MM.1S (cell line): ENCODE results near the gene IGFL1.

Experiments
- EZH2 ChIP-seq: fragments of 300-600 bp; sonication (generic); optimal IDR thresholded peaks from 2 replicates; pipeline ENCODE3; 2017; ENCODE audit warnings: low read depth, mild to moderate bottlenecking, antibody characterized with exemption, low read length, mixed read lengths
- TF ChIP-seq, protein P1 (sequence below): fragments of 300-600 bp; sonication (generic); IDR thresholded peaks from 2 replicates; pipeline ENCODE4 v1.5.1; 2016; ENCODE audit warnings: antibody characterized with exemption, low read length, mixed read lengths

- TF ChIP-seq, protein P1, sequence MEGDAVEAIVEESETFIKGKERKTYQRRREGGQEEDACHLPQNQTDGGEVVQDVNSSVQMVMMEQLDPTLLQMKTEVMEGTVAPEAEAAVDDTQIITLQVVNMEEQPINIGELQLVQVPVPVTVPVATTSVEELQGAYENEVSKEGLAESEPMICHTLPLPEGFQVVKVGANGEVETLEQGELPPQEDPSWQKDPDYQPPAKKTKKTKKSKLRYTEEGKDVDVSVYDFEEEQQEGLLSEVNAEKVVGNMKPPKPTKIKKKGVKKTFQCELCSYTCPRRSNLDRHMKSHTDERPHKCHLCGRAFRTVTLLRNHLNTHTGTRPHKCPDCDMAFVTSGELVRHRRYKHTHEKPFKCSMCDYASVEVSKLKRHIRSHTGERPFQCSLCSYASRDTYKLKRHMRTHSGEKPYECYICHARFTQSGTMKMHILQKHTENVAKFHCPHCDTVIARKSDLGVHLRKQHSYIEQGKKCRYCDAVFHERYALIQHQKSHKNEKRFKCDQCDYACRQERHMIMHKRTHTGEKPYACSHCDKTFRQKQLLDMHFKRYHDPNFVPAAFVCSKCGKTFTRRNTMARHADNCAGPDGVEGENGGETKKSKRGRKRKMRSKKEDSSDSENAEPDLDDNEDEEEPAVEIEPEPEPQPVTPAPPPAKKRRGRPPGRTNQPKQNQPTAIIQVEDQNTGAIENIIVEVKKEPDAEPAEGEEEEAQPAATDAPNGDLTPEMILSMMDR: no peak
- TF ChIP-seq EZH2: no peak
Measured at GRCh38 chr19:46229442-46229841, at the start of gene IGFL1.
